SU-DHL-6 (cell line): ENCODE measurements around the gene TEX13C.

Experiments used
- EZH2phosphoT487 ChIP-seq: fragments of 200-600 bp; sonication (generic), shearing (Covaris generic); conservative IDR thresholded peaks from 2 replicates; pipeline ENCODE4 v1.6.1; 2018; ENCODE audit warnings: mild to moderate bottlenecking, antibody characterized with exemption, low read length, moderate library complexity, mixed read lengths
- TF ChIP-seq, protein P1 (sequence below): fragments of 200-600 bp; sonication (generic); IDR thresholded peaks from one replicate; pipeline ENCODE4 v1.5.1; 2017; ENCODE audit warnings: antibody characterized with exemption, mild to moderate bottlenecking, low read length, moderate library complexity; ENCODE audit not compliant: insufficient read depth, poor library complexity, severe bottlenecking

DNA sequence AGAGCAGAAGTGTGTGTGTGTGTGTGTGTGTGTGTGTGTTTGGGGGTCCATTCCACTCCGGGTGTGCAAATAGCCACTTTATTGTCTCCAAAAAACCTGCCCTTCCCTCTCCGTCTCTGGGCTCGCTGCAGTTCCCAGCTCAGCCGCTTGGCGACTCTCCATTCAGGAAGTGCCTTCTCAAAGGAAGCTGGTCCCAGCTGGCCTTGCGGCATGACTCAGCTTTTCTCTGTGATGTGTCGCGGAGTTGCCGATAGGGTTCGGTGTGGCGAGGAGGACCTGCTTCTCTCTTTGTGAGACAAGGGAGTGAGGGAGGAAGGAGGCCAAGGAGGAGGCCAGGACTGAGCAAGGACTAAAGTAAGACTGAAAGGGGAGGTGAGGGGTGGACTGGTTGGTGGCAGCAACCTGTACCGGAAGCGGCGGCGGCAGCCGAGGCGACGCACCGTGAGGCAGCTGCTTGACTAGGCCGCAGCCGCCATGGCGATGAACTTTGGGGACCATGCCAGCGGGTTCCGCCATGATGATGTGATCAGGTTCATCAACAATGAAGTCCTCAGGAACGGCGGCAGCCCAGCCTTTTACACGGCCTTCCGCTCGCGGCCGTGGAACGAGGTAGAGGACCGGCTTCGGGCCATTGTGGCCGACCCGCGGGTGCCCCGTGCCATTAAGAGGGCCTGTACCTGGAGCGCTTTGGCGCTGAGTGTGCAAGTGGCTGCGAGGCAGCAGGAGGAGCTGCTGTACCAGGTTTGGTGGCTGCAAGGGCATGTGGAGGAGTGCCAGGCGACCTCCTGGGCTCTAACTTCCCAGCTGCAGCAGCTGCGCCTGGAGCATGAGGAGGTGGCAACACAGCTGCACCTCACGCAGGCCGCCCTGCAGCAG lies at the start of gene TEX13C:
- TF ChIP-seq, protein P1, sequence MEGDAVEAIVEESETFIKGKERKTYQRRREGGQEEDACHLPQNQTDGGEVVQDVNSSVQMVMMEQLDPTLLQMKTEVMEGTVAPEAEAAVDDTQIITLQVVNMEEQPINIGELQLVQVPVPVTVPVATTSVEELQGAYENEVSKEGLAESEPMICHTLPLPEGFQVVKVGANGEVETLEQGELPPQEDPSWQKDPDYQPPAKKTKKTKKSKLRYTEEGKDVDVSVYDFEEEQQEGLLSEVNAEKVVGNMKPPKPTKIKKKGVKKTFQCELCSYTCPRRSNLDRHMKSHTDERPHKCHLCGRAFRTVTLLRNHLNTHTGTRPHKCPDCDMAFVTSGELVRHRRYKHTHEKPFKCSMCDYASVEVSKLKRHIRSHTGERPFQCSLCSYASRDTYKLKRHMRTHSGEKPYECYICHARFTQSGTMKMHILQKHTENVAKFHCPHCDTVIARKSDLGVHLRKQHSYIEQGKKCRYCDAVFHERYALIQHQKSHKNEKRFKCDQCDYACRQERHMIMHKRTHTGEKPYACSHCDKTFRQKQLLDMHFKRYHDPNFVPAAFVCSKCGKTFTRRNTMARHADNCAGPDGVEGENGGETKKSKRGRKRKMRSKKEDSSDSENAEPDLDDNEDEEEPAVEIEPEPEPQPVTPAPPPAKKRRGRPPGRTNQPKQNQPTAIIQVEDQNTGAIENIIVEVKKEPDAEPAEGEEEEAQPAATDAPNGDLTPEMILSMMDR: no peak
- no peak for TF ChIP-seq EZH2phosphoT487
